ENCODE data around the gene TBC1D22B.

- TF ChIP-seq POLR2A (IDR thresholded peaks at IDR 0.05; ENCODE audit: low read length): no peak
- no peak for TF ChIP-seq GATA1 (IDR thresholded peaks at IDR 0.05; ENCODE audit: low read depth, low read length)
Observed at GRCh38 chr6:37311741-37312473, 54.3 kb downstream of the TBC1D22B start.
